GM19023 (cell line): ENCODE data around the gene PPFIBP1.
"Not testable (repeated sequence)": the region's sequence is repeated elsewhere in the genome, so short reads cannot be mapped to it uniquely, and the experiment has no call there.

ENCODE experiments used
- ATAC-seq: cut with Tn5 transposase; IDR thresholded peaks from one replicate; pipeline ENCODE4 v1.9.1; 2021; ENCODE audit warnings: mild to moderate bottlenecking, moderate library complexity; ENCODE audit not compliant: unreplicated experiment

The PPFIBP1 gene

GRCh38 chr12:27585739-27586265 is 61.8 kb downstream of the PPFIBP1 start:
- ATAC-seq = no peak

- not testable (repeated sequence) for ATAC-seq
Measured at GRCh38 chr12:27588075-27588730, 64.2 kb downstream of the PPFIBP1 start.

GRCh38 chr12:27588776-27589175 is 64.8 kb downstream of the PPFIBP1 start:
- no peak for ATAC-seq

- no peak for ATAC-seq
Measured at GRCh38 chr12:27589419-27589818, 65.4 kb downstream of the PPFIBP1 start.

GRCh38 chr12:27591698-27592097 is 67.7 kb downstream of the PPFIBP1 start:
- ATAC-seq = not testable (repeated sequence)

GRCh38 chr12:27592548-27592947 is 68.5 kb downstream of the PPFIBP1 start:
- ATAC-seq = peak; percentile 53

GRCh38 chr12:27593266-27593665 is 69.3 kb downstream of the PPFIBP1 start:
- no peak for ATAC-seq

GRCh38 chr12:27595231-27595642 is 71.2 kb downstream of the PPFIBP1 start:
- ATAC-seq = no peak

- ATAC-seq = not testable (repeated sequence)
Measured at GRCh38 chr12:27598866-27599265, 74.9 kb downstream of the PPFIBP1 start.

- ATAC-seq = not testable (repeated sequence)
Measured at GRCh38 chr12:27601056-27601828, 77.2 kb downstream of the PPFIBP1 start.

- no peak for ATAC-seq
Measured at GRCh38 chr12:27602516-27602915, 78.5 kb downstream of the PPFIBP1 start.

GRCh38 chr12:27604431-27604830 is 80.4 kb downstream of the PPFIBP1 start:
- ATAC-seq = no peak

- ATAC-seq = no peak
Measured at GRCh38 chr12:27606986-27607385, 83.0 kb downstream of the PPFIBP1 start.

- no peak for ATAC-seq
Measured at GRCh38 chr12:27607591-27607990, 83.6 kb downstream of the PPFIBP1 start.

- ATAC-seq = no peak
Measured at GRCh38 chr12:27608890-27609289, 84.9 kb downstream of the PPFIBP1 start.

- no peak for ATAC-seq
Measured at GRCh38 chr12:27610374-27610773, 86.4 kb downstream of the PPFIBP1 start.

- no peak for ATAC-seq
Measured at GRCh38 chr12:27614386-27614785, 90.4 kb downstream of the PPFIBP1 start.

- no peak for ATAC-seq
Measured at GRCh38 chr12:27614866-27615265, 90.9 kb downstream of the PPFIBP1 start.

GRCh38 chr12:27615331-27615891 is 91.4 kb downstream of the PPFIBP1 start:
- no peak for ATAC-seq

- no peak for ATAC-seq
Measured at GRCh38 chr12:27616356-27617142, 92.5 kb downstream of the PPFIBP1 start.

GRCh38 chr12:27618836-27619235 is 94.8 kb downstream of the PPFIBP1 start:
- no peak for ATAC-seq
